ENCODE data around the gene UNC13C. TPM values are rescaled to one million over a fixed set of nuclear protein-coding genes. Genes with fewer than 3 reads are reported as not detected.
"Not testable (repeated sequence)": the region's sequence is repeated elsewhere in the genome, so short reads cannot be mapped to it uniquely, and the experiment has no call there.

Gene UNC13C
- total RNA-seq, 1 donor: under 0.01 TPM

DNA sequence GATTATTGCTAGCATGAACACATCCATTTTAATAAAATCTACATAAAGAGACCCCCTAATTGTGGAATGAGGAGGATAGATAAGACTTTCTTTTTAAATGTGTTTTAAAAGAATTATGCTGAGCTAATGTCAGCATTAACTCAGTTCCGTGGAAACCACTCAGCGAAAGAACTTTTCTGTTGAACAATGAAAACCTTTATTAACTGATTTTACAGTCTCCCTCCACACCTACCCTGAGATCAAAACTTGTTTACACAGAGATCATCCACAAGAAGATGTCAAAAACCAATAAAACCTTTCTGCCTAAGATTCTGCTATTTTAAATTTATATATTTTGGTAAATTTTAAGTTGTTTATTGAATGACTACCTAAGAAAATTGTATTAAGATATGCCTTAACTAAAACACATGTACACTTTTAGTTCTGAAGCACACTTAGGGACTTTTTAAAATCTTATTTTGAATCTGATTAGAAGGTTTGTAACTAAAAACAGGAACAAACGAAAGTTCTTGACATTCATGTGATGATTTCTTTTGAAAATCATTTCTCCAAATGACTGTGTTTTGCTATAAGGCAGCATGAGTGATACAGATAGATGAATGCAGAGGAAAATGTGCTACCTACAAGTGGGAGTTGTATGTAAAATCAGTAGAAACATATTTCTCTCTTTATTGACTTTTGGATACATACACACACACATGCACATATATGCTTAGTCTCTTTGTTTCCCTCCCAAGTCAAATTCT is 369.0 kb downstream of the UNC13C start:
- no peaks in the 10 kb centered on the region for H3K4me1 ChIP-seq (ENCODE audit: insufficient read depth, low read length)
- H3K27me3 ChIP-seq (ENCODE audit: insufficient read depth, low read length): no peaks in the 10 kb centered on the region
- no peak overlapping the region for H3K4me3 ChIP-seq (ENCODE audit: low read length)
- H3K9me3 ChIP-seq (ENCODE audit: low read depth, low read length): no peaks in the 10 kb centered on the region

DNA sequence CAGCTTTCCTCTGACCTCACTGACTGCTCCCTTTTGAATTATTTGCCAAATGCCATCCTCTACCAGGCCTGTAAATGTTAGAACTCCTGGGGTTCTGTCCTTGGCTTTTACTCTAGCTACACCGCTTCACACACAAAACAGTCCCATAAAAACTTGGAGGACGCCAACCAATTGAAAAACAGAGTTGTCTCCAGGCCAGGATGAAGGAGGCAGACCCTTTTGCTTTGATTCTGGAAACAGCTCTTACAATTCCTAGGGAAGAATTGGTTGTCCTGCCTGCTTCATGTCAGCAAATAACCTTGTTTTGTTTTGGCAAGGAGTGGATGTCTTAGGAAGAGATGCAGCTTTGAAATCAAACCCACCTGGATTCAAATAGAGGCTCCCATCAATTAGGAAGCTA is 375.5 kb downstream of the UNC13C start:
- Histone ChIP-seq H3K9me3 (ENCODE audit: low read depth, low read length) (peaks cover 7% of the 10 kb centered on the region), H3K27me3 (ENCODE audit: insufficient read depth, low read length) (no peaks in the 10 kb centered on the region), H3K4me3 (ENCODE audit: low read length) (no peak overlapping the region), H3K4me1 (ENCODE audit: insufficient read depth, low read length) (no peaks in the 10 kb centered on the region)

DNA sequence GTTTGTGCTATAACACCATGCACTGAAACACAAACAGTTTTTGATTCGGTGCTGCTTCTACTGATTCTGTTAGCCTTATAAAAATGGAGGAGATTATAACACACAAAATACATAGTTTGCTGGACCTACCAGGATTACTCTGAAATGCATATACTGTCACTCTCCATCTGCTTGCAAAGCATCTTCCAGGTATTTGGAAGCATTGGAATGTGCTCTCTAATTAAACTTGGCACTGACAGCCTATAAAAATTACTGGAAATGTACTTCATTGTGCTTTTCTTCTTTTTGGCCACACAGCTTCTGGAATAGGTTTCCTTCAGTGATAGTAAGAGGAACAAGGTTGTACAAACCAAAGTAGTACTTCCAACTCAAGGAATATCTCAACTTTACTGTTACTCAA is 376.1 kb downstream of the UNC13C start:
- Histone ChIP-seq H3K4me3 (ENCODE audit: low read length) (no peak overlapping the region), H3K4me1 (ENCODE audit: insufficient read depth, low read length) (no peaks in the 10 kb centered on the region), H3K9me3 (ENCODE audit: low read depth, low read length) (peaks cover 12% of the 10 kb centered on the region), H3K27me3 (ENCODE audit: insufficient read depth, low read length) (no peaks in the 10 kb centered on the region)

DNA sequence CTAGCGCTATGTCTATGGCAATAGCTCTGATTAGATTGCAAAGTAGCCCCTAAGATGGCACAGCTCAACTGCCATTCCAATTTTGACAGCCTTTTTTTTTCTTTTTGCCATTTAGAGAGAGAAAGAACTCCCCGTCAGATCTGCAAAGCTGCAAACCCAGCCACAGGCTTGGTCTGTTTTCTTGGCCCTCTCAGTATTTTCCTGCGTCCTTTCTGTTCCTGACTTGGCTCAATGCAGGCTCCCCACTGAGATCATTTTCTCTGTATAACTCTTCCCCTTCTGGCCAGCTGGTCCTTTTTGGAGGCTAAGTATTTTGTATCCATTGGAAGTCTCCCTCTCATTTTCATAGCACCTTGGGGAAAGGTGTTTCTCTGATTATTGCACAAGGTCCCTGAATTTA is 386.7 kb downstream of the UNC13C start:
- Histone ChIP-seq H3K27me3 (ENCODE audit: insufficient read depth, low read length) (no peaks in the 10 kb centered on the region), H3K4me3 (ENCODE audit: low read length) (no peak overlapping the region), H3K9me3 (ENCODE audit: low read depth, low read length) (peaks cover 14% of the 10 kb centered on the region), H3K4me1 (ENCODE audit: insufficient read depth, low read length) (no peaks in the 10 kb centered on the region)

DNA sequence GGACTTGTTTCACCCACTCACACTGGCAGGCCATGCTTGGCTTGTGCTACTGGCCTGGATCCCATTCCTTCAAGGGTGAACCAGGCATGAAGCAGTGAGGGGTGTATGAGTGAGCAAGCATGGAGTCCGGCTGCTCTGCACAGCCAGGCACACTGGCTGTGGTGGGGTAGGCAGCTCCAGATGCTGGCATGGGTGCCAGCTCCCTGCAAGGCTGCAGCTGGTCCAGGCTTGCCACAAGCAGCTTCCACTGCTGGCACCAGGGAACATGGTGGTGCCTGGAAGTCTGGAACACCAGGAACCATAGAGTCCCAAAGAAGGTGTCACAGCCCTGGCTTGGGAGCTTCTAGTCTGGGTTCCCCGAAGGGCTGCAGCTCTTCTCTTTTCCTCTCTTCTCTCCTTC is 395.1 kb downstream of the UNC13C start:
- Histone ChIP-seq H3K4me1 (ENCODE audit: insufficient read depth, low read length) (no peaks in the 10 kb centered on the region), H3K27me3 (ENCODE audit: insufficient read depth, low read length) (no peaks in the 10 kb centered on the region), H3K9me3 (ENCODE audit: low read depth, low read length) (no peaks in the 10 kb centered on the region), H3K4me3 (ENCODE audit: low read length) (no peak overlapping the region)

DNA sequence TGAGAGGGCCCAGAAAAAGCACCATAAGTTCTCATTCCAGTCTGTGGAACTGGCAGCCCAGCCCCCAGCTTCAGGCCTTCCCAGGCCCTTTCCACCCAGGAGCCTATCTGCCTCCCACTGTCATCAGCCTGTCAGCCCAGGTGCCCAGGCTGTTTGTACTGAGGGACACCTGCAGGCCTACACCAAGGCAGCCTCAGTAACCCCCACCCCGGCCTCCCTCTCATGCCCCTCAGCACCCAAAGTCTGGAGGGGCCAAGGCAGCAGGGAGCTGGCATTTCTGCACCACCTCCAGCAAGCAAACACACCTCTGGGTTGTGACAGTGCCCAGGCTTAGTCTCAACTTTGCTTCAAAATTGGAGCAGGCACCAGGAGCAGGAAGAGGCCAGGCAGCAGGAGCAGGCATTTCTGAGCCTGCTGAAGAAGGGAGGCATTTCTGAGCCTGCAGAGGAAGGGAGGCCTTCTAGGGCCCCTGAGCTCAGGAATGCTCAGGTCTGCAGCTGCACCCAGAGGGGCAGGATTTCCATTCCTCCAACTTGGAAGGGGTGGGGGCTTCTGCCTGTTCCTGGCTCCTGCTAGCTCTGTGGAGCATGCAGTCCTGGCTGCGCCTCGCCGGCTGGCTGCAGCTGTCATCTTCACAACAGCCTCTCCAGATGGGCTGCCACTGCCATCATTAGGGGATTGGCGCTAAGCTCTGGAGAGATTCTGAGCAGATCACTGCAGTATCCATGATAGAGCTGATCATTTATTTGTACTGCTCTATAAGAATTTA is 396.1 kb downstream of the UNC13C start:
- Histone ChIP-seq H3K4me3 (ENCODE audit: low read length) (no peak overlapping the region), H3K9me3 (ENCODE audit: low read depth, low read length) (no peaks in the 10 kb centered on the region), H3K4me1 (ENCODE audit: insufficient read depth, low read length) (no peaks in the 10 kb centered on the region), H3K27me3 (ENCODE audit: insufficient read depth, low read length) (no peaks in the 10 kb centered on the region)

DNA sequence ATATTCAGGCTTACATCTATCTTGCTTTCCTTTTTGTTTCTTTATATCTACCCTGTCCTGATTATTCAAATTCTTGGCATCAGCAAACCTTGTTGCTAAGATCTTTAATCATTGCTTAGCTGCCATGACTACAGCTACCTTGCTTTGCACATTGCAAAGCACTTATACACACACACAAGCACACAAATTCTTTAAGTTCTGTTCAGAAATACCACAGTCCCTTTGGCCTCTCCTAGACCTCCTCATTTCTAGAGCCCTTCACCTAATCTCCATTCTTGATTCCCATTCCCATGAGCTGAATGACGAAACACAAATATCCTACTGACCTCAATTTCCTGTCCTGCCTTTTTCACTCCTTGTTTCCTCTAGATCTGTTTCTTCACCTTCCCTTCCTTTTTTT is 409.6 kb downstream of the UNC13C start:
- no peaks in the 10 kb centered on the region for H3K4me1 ChIP-seq (ENCODE audit: insufficient read depth, low read length)
- H3K27me3 ChIP-seq (ENCODE audit: insufficient read depth, low read length): no peaks in the 10 kb centered on the region
- no peak overlapping the region for H3K4me3 ChIP-seq (ENCODE audit: low read length)
- no peaks in the 10 kb centered on the region for H3K9me3 ChIP-seq (ENCODE audit: low read depth, low read length)

DNA sequence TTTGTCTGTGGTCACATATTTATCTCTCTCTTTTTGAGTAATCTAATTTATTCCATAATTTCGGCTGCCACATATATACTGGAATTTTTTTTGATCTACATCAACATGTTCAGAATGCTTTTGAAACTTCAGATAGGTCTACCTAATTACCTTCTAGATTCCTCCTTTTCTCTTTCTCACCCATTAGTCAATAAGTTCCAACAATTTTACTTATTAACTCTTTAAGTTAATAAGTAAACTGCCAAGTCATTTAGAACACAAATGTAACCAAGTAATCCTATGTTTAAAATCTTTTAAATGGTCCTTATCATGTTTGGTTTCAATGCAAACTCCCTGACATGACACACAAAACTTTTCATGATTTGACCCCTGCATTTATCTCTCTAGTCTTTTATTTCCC is 410.5 kb downstream of the UNC13C start:
- H3K27me3 ChIP-seq (ENCODE audit: insufficient read depth, low read length): no peaks in the 10 kb centered on the region
- H3K4me1 ChIP-seq (ENCODE audit: insufficient read depth, low read length): no peaks in the 10 kb centered on the region
- no peaks in the 10 kb centered on the region for H3K9me3 ChIP-seq (ENCODE audit: low read depth, low read length)
- no peak overlapping the region for H3K4me3 ChIP-seq (ENCODE audit: low read length)

DNA sequence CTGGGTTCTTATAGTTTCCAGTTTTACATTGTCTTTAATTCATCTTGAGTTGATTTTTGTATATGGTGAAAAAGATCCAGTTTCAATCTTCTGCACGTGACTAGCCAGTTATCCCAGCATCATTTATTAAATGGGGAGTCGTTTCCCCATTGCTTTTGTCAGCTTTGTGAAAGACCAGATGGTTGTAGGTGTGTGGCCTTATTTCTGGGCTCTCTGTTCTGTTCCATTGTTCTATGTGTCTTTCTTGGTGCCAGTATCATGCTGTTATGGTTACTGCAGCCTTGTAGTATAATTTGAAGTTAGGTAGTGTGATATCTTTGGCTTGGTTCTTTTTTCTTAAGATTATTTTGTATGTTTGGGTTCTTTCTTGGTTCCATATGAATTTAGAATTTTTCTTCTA is 432.2 kb downstream of the UNC13C start:
- no peaks in the 10 kb centered on the region for H3K27me3 ChIP-seq (ENCODE audit: insufficient read depth, low read length)
- no peaks in the 10 kb centered on the region for H3K4me1 ChIP-seq (ENCODE audit: insufficient read depth, low read length)
- no peaks in the 10 kb centered on the region for H3K9me3 ChIP-seq (ENCODE audit: low read depth, low read length)
- no peak overlapping the region for H3K4me3 ChIP-seq (ENCODE audit: low read length)

DNA sequence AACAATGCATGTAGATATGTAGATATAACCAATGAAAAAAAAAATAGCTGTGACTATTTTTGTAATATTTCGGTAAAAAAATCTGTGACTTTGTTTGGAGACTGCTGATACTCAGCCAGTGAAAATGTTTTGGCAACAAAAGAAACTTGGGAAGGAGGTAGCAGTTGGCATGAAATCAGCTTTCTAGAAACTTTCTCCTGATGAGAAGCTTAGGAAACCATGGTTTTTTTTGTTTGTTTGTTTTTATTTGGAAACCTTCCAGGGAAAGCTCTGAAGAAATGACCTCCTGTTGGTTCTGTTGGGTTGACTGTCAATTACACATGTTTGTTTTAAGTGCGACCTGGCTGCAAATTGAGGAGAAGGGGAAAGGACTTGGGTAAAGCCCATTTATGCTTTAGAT is 445.9 kb downstream of the UNC13C start:
- Histone ChIP-seq H3K9me3 (ENCODE audit: low read depth, low read length) (no peaks in the 10 kb centered on the region), H3K4me3 (ENCODE audit: low read length) (no peak overlapping the region), H3K27me3 (ENCODE audit: insufficient read depth, low read length) (no peaks in the 10 kb centered on the region), H3K4me1 (ENCODE audit: insufficient read depth, low read length) (no peaks in the 10 kb centered on the region)

DNA sequence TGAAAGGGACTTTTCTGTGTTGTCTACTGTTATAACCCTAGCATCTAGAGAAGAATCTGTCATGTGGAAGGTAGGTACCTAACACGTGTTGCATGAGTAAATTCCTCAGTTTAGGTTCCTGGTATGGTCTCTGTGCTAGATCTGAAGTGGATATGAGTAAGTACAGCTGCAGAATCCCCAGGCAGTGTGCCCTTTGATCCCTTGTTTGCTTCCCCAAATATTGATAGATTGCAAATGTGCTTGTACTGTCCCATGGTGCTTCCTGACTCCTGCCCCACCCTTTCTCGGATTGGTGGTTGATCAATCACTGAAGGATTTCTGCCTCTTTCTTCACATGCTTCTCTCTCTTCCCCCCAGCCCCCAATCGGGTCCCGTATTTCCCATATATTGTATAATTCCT is 450.4 kb downstream of the UNC13C start:
- H3K4me3 ChIP-seq (ENCODE audit: low read length): no peak overlapping the region
- H3K4me1 ChIP-seq (ENCODE audit: insufficient read depth, low read length): no peaks in the 10 kb centered on the region
- H3K9me3 ChIP-seq (ENCODE audit: low read depth, low read length): no peaks in the 10 kb centered on the region
- no peaks in the 10 kb centered on the region for H3K27me3 ChIP-seq (ENCODE audit: insufficient read depth, low read length)

DNA sequence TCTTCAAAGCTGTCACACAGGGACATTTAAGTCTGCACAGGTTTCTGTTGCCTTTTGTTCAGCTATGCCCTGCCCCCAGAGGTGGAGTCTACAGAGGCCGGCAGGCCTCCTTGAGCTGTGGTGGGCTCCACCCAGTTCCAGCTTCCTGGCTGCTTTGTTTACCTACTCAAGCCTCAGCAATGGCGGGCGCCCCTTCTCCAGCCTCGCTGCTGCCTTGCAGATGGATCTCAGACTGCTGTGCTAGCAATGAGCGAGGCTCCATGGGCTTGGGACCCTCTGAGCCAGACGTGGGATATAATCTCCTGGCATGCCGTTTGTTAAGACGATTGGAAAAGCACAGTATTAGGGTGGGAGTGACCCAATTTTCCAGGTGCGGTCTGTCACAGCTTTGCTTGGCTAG is 472.0 kb downstream of the UNC13C start:
- not testable (repeated sequence) for H3K4me3 ChIP-seq (ENCODE audit: low read length); H3K27me3 ChIP-seq (ENCODE audit: insufficient read depth, low read length); H3K9me3 ChIP-seq (ENCODE audit: low read depth, low read length); H3K4me1 ChIP-seq (ENCODE audit: insufficient read depth, low read length)

DNA sequence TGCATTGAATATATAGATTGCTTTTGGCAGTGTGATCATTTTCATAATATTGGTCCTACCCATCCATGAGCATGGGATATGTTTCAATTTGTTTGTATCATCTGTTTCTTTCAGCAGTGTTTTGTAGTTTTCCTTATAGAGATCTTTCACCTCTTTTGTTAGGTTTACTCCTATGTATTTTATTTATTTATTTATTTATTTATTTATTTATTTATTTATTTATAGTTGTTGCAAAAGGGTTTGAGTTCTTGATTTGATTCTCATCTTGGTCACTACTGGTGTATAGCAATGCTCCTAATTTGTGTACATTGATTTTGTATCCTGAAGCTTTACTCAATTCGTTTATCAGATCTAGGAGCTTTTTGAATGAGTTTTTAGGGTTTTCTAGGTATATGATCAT is 478.2 kb downstream of the UNC13C start:
- H3K4me1 ChIP-seq (ENCODE audit: insufficient read depth, low read length): no peaks in the 10 kb centered on the region
- peaks cover 21% of the 10 kb centered on the region for H3K9me3 ChIP-seq (ENCODE audit: low read depth, low read length)
- no peak overlapping the region for H3K4me3 ChIP-seq (ENCODE audit: low read length)
- H3K27me3 ChIP-seq (ENCODE audit: insufficient read depth, low read length): no peaks in the 10 kb centered on the region

DNA sequence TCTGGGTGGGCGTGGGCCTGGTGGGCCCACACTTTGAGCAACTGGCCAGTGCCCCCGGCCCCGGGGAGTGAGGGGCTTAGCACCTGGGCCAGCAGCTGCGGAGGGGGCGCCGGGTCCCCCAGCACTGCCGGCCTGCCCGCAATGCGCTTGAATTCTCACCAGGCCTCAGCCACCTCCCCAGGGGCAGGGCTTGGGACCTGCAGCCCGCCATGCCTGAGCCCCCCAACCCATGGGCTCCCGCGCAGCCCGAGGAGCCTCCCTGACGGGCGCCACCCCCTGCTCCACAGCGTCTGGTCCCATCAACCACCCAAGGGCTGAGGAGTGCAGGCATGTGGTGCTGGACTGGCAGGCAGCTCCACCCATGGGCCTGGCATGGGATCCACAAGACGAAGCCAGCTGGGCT is 484.3 kb downstream of the UNC13C start:
- no peaks in the 10 kb centered on the region for H3K4me1 ChIP-seq (ENCODE audit: insufficient read depth, low read length)
- no peak overlapping the region for H3K4me3 ChIP-seq (ENCODE audit: low read length)
- peaks cover 11% of the 10 kb centered on the region for H3K9me3 ChIP-seq (ENCODE audit: low read depth, low read length)
- no peaks in the 10 kb centered on the region for H3K27me3 ChIP-seq (ENCODE audit: insufficient read depth, low read length)

DNA sequence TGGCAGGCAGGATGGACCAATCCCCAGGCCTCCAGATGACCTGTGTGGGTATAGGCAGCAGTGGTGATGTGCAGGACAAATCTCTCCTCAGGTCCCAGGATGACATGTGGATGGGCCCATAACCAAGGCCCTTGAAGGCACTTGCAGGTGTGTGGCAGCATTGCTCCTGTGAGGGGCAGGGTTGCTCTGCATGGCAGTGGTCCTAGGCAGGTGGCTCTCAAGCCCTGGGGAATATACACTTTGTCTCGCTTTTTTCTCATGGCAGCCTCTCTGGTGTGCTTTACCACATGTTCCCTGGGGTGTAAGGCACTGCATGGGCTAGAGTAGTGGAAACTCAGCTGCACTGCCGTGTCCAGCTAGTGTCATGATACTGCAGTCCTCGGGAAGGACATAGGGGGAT is 503.6 kb downstream of the UNC13C start:
- H3K4me1 ChIP-seq (ENCODE audit: insufficient read depth, low read length): no peaks in the 10 kb centered on the region
- H3K4me3 ChIP-seq (ENCODE audit: low read length): no peak overlapping the region
- no peaks in the 10 kb centered on the region for H3K27me3 ChIP-seq (ENCODE audit: insufficient read depth, low read length)
- H3K9me3 ChIP-seq (ENCODE audit: low read depth, low read length): no peaks in the 10 kb centered on the region

DNA sequence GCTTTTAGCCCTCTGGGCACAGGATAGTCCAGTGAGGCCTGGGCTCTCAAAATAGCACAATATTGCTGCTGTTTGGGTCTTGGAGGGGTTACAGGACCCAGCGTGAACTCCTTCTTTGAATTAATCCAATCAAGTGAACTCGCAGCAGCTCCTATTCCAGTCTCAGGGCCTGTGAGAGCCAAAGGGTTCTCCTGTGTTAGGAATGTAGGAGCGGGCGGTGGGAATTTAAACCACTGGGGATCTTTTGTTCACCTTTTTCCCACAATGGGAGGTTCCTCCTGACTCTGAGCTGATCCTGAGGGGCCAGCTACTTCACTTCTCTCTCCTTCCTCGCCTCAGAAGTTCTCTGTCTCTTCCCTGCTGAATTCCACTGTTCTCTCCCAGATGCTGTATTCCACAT is 504.0 kb downstream of the UNC13C start:
- H3K9me3 ChIP-seq (ENCODE audit: low read depth, low read length): no peaks in the 10 kb centered on the region

More for the DNA sequence above, 504.0 kb downstream of the UNC13C start:
- no peaks in the 10 kb centered on the region for H3K27me3 ChIP-seq (ENCODE audit: insufficient read depth, low read length)
- no peaks in the 10 kb centered on the region for H3K4me1 ChIP-seq (ENCODE audit: insufficient read depth, low read length)
- no peak overlapping the region for H3K4me3 ChIP-seq (ENCODE audit: low read length)

Data from mononuclear cell (primary cell).